GM23338 (cell line): ENCODE results near the gene PIGV. TPM values are rescaled to one million over a fixed set of nuclear protein-coding genes. Genes with fewer than 3 reads are reported as not detected.

ENCODE experiments used
- ATAC-seq: fragments of 200-7000 bp; cut with Tn5 transposase; 3 replicates; pipeline ENCODE4 v1.9.1; 2020
- DNase-seq: peaks from one replicate; pipeline ENCODE4 v3.0.0-alpha.2; 2015; ENCODE audit warnings: low spot score
- H2AFZ ChIP-seq: fragments of 200-600 bp; sonication (generic); 2 replicates; pipeline ENCODE4 v1.8.0; 2016; ENCODE audit warnings: antibody characterized with exemption, mild to moderate bottlenecking, moderate library complexity
- H3F3A ChIP-seq: fragments of 200-600 bp; sonication (generic); replicated peaks from 2 replicates; pipeline ENCODE4 v1.8.0; 2017; ENCODE audit warnings: antibody characterized with exemption, mixed run types, low read depth
- H3K27ac ChIP-seq: fragments of 200-600 bp; sonication (generic); 2 replicates; pipeline ENCODE4 v1.6.1; 2016; ENCODE audit warnings: low read depth
- H3K27me3 ChIP-seq: fragments of 200-600 bp; sonication (generic); 2 replicates; pipeline ENCODE4 v1.8.0; 2016; ENCODE audit warnings: mild to moderate bottlenecking, mixed run types, moderate library complexity; ENCODE audit not compliant: insufficient read depth
- H3K36me3 ChIP-seq: fragments of 200-600 bp; sonication (generic); 2 replicates; pipeline ENCODE4 v1.8.0; 2016; ENCODE audit warnings: mild to moderate bottlenecking; ENCODE audit not compliant: insufficient read depth
- H3K4me1 ChIP-seq: fragments of 200-600 bp; sonication (generic); 2 replicates; pipeline ENCODE4 v1.8.0; 2016; ENCODE audit warnings: mild to moderate bottlenecking, moderate library complexity; ENCODE audit not compliant: insufficient read depth
- H3K4me2 ChIP-seq: fragments of 200-600 bp; sonication (generic); 2 replicates; pipeline ENCODE4 v1.7.1; 2017; ENCODE audit warnings: mixed run types
- H3K4me3 ChIP-seq: fragments of 200-600 bp; sonication (generic); 2 replicates; pipeline ENCODE4 v1.6.1; 2016; ENCODE audit warnings: mixed run types
- H3K79me2 ChIP-seq: fragments of 200-600 bp; sonication (generic); replicated peaks from 2 replicates; pipeline ENCODE4 v1.8.0; 2017; ENCODE audit warnings: mild to moderate bottlenecking; ENCODE audit not compliant: insufficient read depth
- H3K9me2 ChIP-seq: fragments of 200-600 bp; sonication (generic); 2 replicates; pipeline ENCODE4 v1.8.0; 2017; ENCODE audit not compliant: insufficient read depth
- H4K20me1 ChIP-seq: fragments of 200-600 bp; sonication (generic); replicated peaks from 2 replicates; pipeline ENCODE4 v1.8.0; 2017; ENCODE audit warnings: mild to moderate bottlenecking; ENCODE audit not compliant: insufficient read depth
- H3K27ac Mint-ChIP-seq: 2 replicates; pipeline ENCODE4 v1.8.0; 2020; ENCODE audit warnings: inconsistent platforms, mild to moderate bottlenecking, moderate library complexity, mixed read lengths
- H3K27me3 Mint-ChIP-seq: 3 replicates; pipeline ENCODE4 v1.8.0; 2022; ENCODE audit warnings: low read depth, mild to moderate bottlenecking, moderate library complexity, mixed read lengths, inconsistent platforms; ENCODE audit not compliant: insufficient read depth, poor library complexity
- H3K36me3 Mint-ChIP-seq: 3 replicates; pipeline ENCODE4 v1.8.0; 2021; ENCODE audit warnings: low read depth, mild to moderate bottlenecking, inconsistent platforms, moderate library complexity, mixed read lengths
- H3K4me1 Mint-ChIP-seq: 3 replicates; pipeline ENCODE4 v1.8.0; 2020; ENCODE audit warnings: mild to moderate bottlenecking, inconsistent platforms, mixed read lengths
- H3K4me3 Mint-ChIP-seq: 3 replicates; pipeline ENCODE4 v1.8.0; 2021; ENCODE audit warnings: moderate library complexity, mild to moderate bottlenecking, inconsistent platforms, mixed read lengths
- H3K9me3 Mint-ChIP-seq: 3 replicates; pipeline ENCODE4 v1.8.0; 2020; ENCODE audit warnings: moderate library complexity, mild to moderate bottlenecking, inconsistent platforms, mixed read lengths
- CREB1 ChIP-seq: fragments of 250-450 bp; sonication (Bioruptor Pico); IDR thresholded peaks from 2 replicates; pipeline ENCODE4 v1.5.0; 2020; ENCODE audit warnings: low read depth, mild to moderate bottlenecking, moderate library complexity
- CTCF ChIP-seq, 2 experiments: fragments of 200-600 bp in 1 of 2; sonication (generic) in 1 of 2; conservative IDR thresholded peaks; 2 replicates each; pipeline versions ENCODE4 v1.5.1 to v1.6.1; 2016 to 2017; ENCODE audit warnings: antibody characterized with exemption in 2 of 2, low read depth in 2 of 2, mild to moderate bottlenecking in 2 of 2, moderate library complexity in 1 of 2
- EZH2 ChIP-seq: fragments of 200-600 bp; sonication (generic); IDR thresholded peaks from one replicate; pipeline ENCODE4 v1.8.0; 2017; ENCODE audit warnings: antibody characterized with exemption, mild to moderate bottlenecking, low read depth; ENCODE audit not compliant: unreplicated experiment
- NANOG ChIP-seq: IDR thresholded peaks from 2 replicates; pipeline ENCODE4 v1.6.1; 2016; ENCODE audit warnings: antibody characterized with exemption, borderline replicate concordance
- POLR2AphosphoS5 ChIP-seq: IDR thresholded peaks from 2 replicates; pipeline ENCODE4 v1.6.1; 2016; ENCODE audit warnings: antibody characterized with exemption, low read depth
- ZNF114 ChIP-seq: fragments of 250-450 bp; sonication (Bioruptor Pico); IDR thresholded peaks from 2 replicates; pipeline ENCODE4 v1.5.0; 2020; ENCODE audit warnings: mild to moderate bottlenecking, moderate library complexity
- ZNF331 ChIP-seq: fragments of 250-450 bp; sonication (Bioruptor Pico); IDR thresholded peaks from 2 replicates; pipeline ENCODE4 v1.5.0; 2020; ENCODE audit warnings: low read depth, mild to moderate bottlenecking, moderate library complexity
- ZNF462 ChIP-seq: fragments of 250-450 bp; sonication (Bioruptor Pico); IDR thresholded peaks from 2 replicates; pipeline ENCODE4 v1.5.0; 2020; ENCODE audit warnings: mild to moderate bottlenecking, moderate library complexity
- polyA plus RNA-seq: library from polyadenylated mRNA; unstranded; fragments of >200 nt; fragmentation: Nextera tagmentation; extraction: Ambion mirVana; gene quantifications from 2 replicates; pipeline ENCODE4 v1.2.1, GENCODE V29; 2016
- total RNA-seq: library from RNA; depleted of rRNA; stranded (reverse); fragments of >200 nt; shearing (Covaris generic); gene quantifications from 2 replicates; pipeline ENCODE4 v1.2.3, GENCODE V29; 2014

PIGV gene
- total and polyA plus RNA-seq, 2 experiments from 2014 or later: 4.5 to 12.6 TPM

GRCh38 chr1:26787381-26787705, 407 bp upstream of the PIGV start:
- Histone ChIP-seq H3K27ac (peak overlapping the region; percentile 93), H3K4me2 (peak overlapping the region; percentile 97), H3K4me1 (peaks cover 37% of the 10 kb centered on the region), H3K79me2 (no peaks in the 10 kb centered on the region), H3K36me3 (no peaks in the 10 kb centered on the region), H3F3A (peaks cover 16% of the 10 kb centered on the region), H3K27me3 (no peaks in the 10 kb centered on the region), H3K4me3 (peak overlapping the region; percentile 99), H2AFZ (peak overlapping the region; percentile 89), H3K9me2 (no peaks in the 10 kb centered on the region), H4K20me1 (no peaks in the 10 kb centered on the region; the same call in none of the 2 replicates)
- ATAC-seq (peak; percentile 48), DNase-seq (no peak)
- H3K4me1 Mint-ChIP-seq: peaks cover 51% of the 10 kb centered on the region
- peaks cover 14% of the 10 kb centered on the region for H3K27me3 Mint-ChIP-seq
- no peak; the same call in 1 of the 2 replicates for TF ChIP-seq POLR2AphosphoS5
- no peak for TF ChIP-seq NANOG
- no peak for TF ChIP-seq CTCF (conservative IDR thresholded peaks at IDR 0.05; ENCODE audit: low read depth in 2 of 2)
- TF ChIP-seq ZNF331 (CRISPR knock-in tag): no peak
- no peak for TF ChIP-seq ZNF462 (CRISPR knock-in tag)
- no peak; the same call in 1 of the 2 replicates for TF ChIP-seq CREB1 (CRISPR knock-in tag)
- no peak for TF ChIP-seq ZNF114 (CRISPR knock-in tag)
- TF ChIP-seq EZH2: no peak
- H3K4me3 Mint-ChIP-seq: peak overlapping the region; percentile 94
- no peaks in the 10 kb centered on the region; the same call in 1 of the 3 replicates for H3K9me3 Mint-ChIP-seq
- H3K27ac Mint-ChIP-seq: peak overlapping the region; percentile 98
- peaks cover 5% of the 10 kb centered on the region for H3K36me3 Mint-ChIP-seq
